ENCODE results near the gene F11. TPM values are rescaled to one million over a fixed set of nuclear protein-coding genes. Genes with fewer than 3 reads are reported as not detected.

Gene F11
- total and polyA plus RNA-seq, 2 donors (not counting 1 experiment from before 2014, with no cell fraction given): 0.06 TPM; not detected in 1

DNA sequence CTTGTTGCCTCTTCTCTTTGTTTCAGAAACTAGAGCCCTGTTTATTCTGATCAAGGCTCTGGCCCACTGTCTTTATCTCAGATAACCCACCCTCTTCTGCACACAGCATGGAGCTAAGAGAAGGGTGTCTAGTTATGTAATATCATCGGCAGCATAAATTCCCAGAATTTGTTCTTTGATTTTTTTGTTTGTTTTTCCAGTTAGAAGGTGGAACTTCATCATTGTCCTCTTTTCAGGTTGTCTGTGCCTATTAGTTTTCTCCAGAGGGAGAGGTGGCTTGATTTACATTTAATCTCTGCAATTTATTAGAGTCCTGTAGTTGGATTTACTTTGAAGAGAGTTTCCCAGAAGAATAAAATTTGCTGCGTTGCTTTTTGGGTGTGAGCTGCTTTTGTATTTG is 15.2 kb upstream of the F11 start:
- TF ChIP-seq, protein P1, sequence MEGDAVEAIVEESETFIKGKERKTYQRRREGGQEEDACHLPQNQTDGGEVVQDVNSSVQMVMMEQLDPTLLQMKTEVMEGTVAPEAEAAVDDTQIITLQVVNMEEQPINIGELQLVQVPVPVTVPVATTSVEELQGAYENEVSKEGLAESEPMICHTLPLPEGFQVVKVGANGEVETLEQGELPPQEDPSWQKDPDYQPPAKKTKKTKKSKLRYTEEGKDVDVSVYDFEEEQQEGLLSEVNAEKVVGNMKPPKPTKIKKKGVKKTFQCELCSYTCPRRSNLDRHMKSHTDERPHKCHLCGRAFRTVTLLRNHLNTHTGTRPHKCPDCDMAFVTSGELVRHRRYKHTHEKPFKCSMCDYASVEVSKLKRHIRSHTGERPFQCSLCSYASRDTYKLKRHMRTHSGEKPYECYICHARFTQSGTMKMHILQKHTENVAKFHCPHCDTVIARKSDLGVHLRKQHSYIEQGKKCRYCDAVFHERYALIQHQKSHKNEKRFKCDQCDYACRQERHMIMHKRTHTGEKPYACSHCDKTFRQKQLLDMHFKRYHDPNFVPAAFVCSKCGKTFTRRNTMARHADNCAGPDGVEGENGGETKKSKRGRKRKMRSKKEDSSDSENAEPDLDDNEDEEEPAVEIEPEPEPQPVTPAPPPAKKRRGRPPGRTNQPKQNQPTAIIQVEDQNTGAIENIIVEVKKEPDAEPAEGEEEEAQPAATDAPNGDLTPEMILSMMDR (IDR thresholded peaks at IDR 0.05): no peak
- no peak for TF ChIP-seq EZH2 (IDR thresholded peaks at IDR 0.05; ENCODE audit: borderline replicate concordance, insufficient read depth, low read depth, low read length, poor library complexity, severe bottlenecking)
- CTCF ChIA-PET: no interaction called here
- no peak overlapping the region for H3K27ac Mint-ChIP-seq
- Histone ChIP-seq H3K9me3 (ENCODE audit: control extremely low read depth in 1 of 3, control insufficient read depth in 2 of 3, insufficient read depth in 1 of 3, low read length in 2 of 3) (peaks cover 0 to 4% (median 0%) of the 10 kb centered on the region in 3 donors), H3K79me2 (ENCODE audit: control insufficient read depth, insufficient read depth, low read length) (no peaks in the 10 kb centered on the region), H3K9ac (ENCODE audit: low read length) (no peak overlapping the region), H3K4me2 (replicated peaks; ENCODE audit: low read depth, low read length, poor library complexity, severe bottlenecking) (no peak overlapping the region), H3K4me1 (ENCODE audit: control insufficient read depth in 2 of 2, insufficient read depth in 2 of 2, low read length in 2 of 2) (no peaks in the 10 kb centered on the region), H3K4me3 (ENCODE audit: control extremely low read depth in 1 of 5, extremely low read depth in 1 of 5, insufficient read depth in 1 of 5, low read depth in 2 of 5, low read length in 4 of 5) (no peak overlapping the region), H4K20me1 (ENCODE audit: control insufficient read depth, insufficient read depth, low read length, poor library complexity, severe bottlenecking) (no peaks in the 10 kb centered on the region), H3K27ac (ENCODE audit: low read length in 2 of 2) (no peak overlapping the region), H3K36me3 (replicated peaks in 1 of 2; ENCODE audit: control extremely low read depth in 1 of 2, control insufficient read depth in 1 of 2, extremely low read depth in 1 of 2, insufficient read depth in 2 of 2, low read length in 1 of 2) (no peaks in the 10 kb centered on the region), H3K27me3 (replicated peaks in 1 of 4; ENCODE audit: control extremely low read depth in 1 of 4, control insufficient read depth in 3 of 4, insufficient read depth in 4 of 4, low read length in 3 of 4) (no peaks in the 10 kb centered on the region), H2AFZ (ENCODE audit: insufficient read depth, low read depth, low read length, poor library complexity, severe bottlenecking) (no peak overlapping the region)
- peaks cover 7% of the 10 kb centered on the region for H3K9me3 Mint-ChIP-seq (ENCODE audit: insufficient read depth)
- no CpG with 5 or more reads among the region's 2 CpGs for WGBS (ENCODE audit: insufficient coverage)
- DNase-seq (no peak), ATAC-seq (ENCODE audit: low read depth) (no peak)
- intact Hi-C loops (cut with micrococcal nuclease): no loop called here
- H3K27me3 Mint-ChIP-seq: peaks cover 9% of the 10 kb centered on the region
- POLR2A ChIA-PET: no interaction called here
- H3K4me3 Mint-ChIP-seq: no peak overlapping the region
- H3K4me1 Mint-ChIP-seq: no peaks in the 10 kb centered on the region

DNA sequence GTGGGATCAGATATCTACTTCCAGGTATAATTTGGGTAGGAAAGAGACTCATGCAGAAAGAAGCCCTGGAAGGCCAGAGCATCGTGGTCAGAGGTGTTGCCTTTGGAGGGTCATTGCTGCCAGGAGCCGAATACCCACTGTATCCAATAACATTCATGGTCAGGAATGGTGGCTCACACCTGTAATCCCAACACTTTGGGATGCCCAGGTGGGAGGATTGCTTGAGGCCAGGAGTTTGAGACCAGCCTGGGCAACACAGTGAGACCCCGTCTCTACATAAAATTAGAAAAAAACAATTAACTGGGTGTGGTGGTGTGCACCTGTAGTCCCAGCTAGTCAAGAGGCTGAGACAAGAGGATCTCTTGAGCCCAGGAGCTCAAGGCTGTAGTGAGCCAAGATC is 10.9 kb upstream of the F11 start:
- Histone ChIP-seq H2AFZ (ENCODE audit: insufficient read depth, low read depth, low read length, poor library complexity, severe bottlenecking) (no peak overlapping the region), H3K9me3 (ENCODE audit: control extremely low read depth in 1 of 3, control insufficient read depth in 2 of 3, insufficient read depth in 1 of 3, low read length in 2 of 3) (no peaks in the 10 kb centered on the region), H3K9ac (ENCODE audit: low read length) (no peak overlapping the region), H3K4me3 (ENCODE audit: control extremely low read depth in 1 of 5, extremely low read depth in 1 of 5, insufficient read depth in 1 of 5, low read depth in 2 of 5, low read length in 4 of 5) (no peak overlapping the region), H3K79me2 (ENCODE audit: control insufficient read depth, insufficient read depth, low read length) (no peaks in the 10 kb centered on the region), H4K20me1 (ENCODE audit: control insufficient read depth, insufficient read depth, low read length, poor library complexity, severe bottlenecking) (no peaks in the 10 kb centered on the region), H3K36me3 (replicated peaks in 1 of 2; ENCODE audit: control extremely low read depth in 1 of 2, control insufficient read depth in 1 of 2, extremely low read depth in 1 of 2, insufficient read depth in 2 of 2, low read length in 1 of 2) (no peaks in the 10 kb centered on the region), H3K4me2 (replicated peaks; ENCODE audit: low read depth, low read length, poor library complexity, severe bottlenecking) (no peak overlapping the region), H3K4me1 (ENCODE audit: control insufficient read depth in 2 of 2, insufficient read depth in 2 of 2, low read length in 2 of 2) (no peaks in the 10 kb centered on the region), H3K27ac (ENCODE audit: low read length in 2 of 2) (no peak overlapping the region), H3K27me3 (replicated peaks in 1 of 4; ENCODE audit: control extremely low read depth in 1 of 4, control insufficient read depth in 3 of 4, insufficient read depth in 4 of 4, low read length in 3 of 4) (no peaks in the 10 kb centered on the region)
- CTCF ChIA-PET: no interaction called here
- Mint-ChIP-seq H3K27ac (no peak overlapping the region), H3K4me3 (no peak overlapping the region), H3K4me1 (no peaks in the 10 kb centered on the region), H3K27me3 (peaks cover 6% of the 10 kb centered on the region), H3K9me3 (ENCODE audit: insufficient read depth) (no peaks in the 10 kb centered on the region)
- no CpG with 5 or more reads among the region's 3 CpGs for WGBS (ENCODE audit: insufficient coverage)
- POLR2A ChIA-PET: no interaction called here
- intact Hi-C loops (cut with micrococcal nuclease): no loop called here
- ATAC-seq (ENCODE audit: low read depth): no peak
- DNase-seq: no peak
- TF ChIP-seq EZH2 (IDR thresholded peaks at IDR 0.05; ENCODE audit: borderline replicate concordance, insufficient read depth, low read depth, low read length, poor library complexity, severe bottlenecking): no peak
- TF ChIP-seq, protein P1 (IDR thresholded peaks at IDR 0.05): no peak
